Psoas muscle (tissue), 8 donors: Measurements from ENCODE around the gene GUCA2A. TPM values are rescaled to one million over a fixed set of nuclear protein-coding genes. Genes with fewer than 3 reads are reported as not detected.

ENCODE experiments used
- ATAC-seq, 4 donors: fragments of 200-7000 bp; cut with Tn5 transposase; one replicate each; pipeline ENCODE4 v1.9.1; 2020; ENCODE audit warnings: moderate library complexity in 3 of 4, mild to moderate bottlenecking in 2 of 4
- DNase-seq, 2 donors: peaks; one replicate each; pipeline ENCODE4 v3.0.0-alpha.2; 2020
- H3K27ac ChIP-seq: fragments of 200-600 bp; one replicate; pipeline ENCODE4 v1.8.0; 2022
- H3K27me3 ChIP-seq, 3 donors: fragments of 200-600 bp in 1 of 3; one replicate each; pipeline versions ENCODE4 v1.6.1 to v1.8.0; 2013 to 2022; ENCODE audit warnings: low read length in 2 of 3, mild to moderate bottlenecking in 2 of 3, moderate library complexity in 1 of 3; ENCODE audit not compliant: insufficient read depth in 3 of 3
- H3K36me3 ChIP-seq, 2 donors: fragments of 200-600 bp in 1 of 2; one replicate each; pipeline versions ENCODE4 v1.6.1 to v1.8.0; 2013 to 2022; ENCODE audit warnings: low read depth in 1 of 2, mild to moderate bottlenecking in 1 of 2, moderate library complexity in 1 of 2; ENCODE audit not compliant: insufficient read depth in 1 of 2
- H3K4me1 ChIP-seq: fragments of 200-600 bp; one replicate; pipeline ENCODE4 v1.8.0; 2022
- H3K4me3 ChIP-seq: fragments of 200-600 bp; one replicate; pipeline ENCODE4 v1.8.0; 2022; ENCODE audit warnings: mild to moderate bottlenecking
- H3K9me3 ChIP-seq: fragments of 200-600 bp; one replicate; pipeline ENCODE4 v1.8.0; 2022
- whole genome bisulfite sequencing, 3 donors: extraction: QIAGEN DNeasy Blood & Tissue Kit; methylation state at CpG; one replicate each; pipeline versions ENCODE4 v1.1.6 to v1.1.7; 2013; 5-methylcytosine and 5-hydroxymethylcytosine counted together
- intact Hi-C, 2 donors: fragments of 100-400 bp; cut with DNase I; formaldehyde crosslinking; loops; one replicate each; pipeline versions ENCODE4 v1.11.0 to v1.14.2; 2022
- polyA plus RNA-seq, 3 donors: library from polyadenylated mRNA; stranded (reverse); fragments of 200-250 nt; gene quantifications; one replicate each; pipeline ENCODE4 v1.2.3, GENCODE V29; 2013
- total RNA-seq, 4 donors: library from RNA; stranded (reverse); fragmentation: NEBNext Ultra II Directional in 2 of 4; extraction: Animal tissue kit (Norgen Biotek cat#: 25700) in 2 of 4; gene quantifications; one replicate each; pipeline versions ENCODE4 v1.2.1 to v1.2.4, GENCODE V29; 2021 to 2023
- TF ChIP-seq, protein P1 (sequence below): fragments of 200-600 bp; IDR thresholded peaks from one replicate; pipeline ENCODE4 v1.8.0; 2022; ENCODE audit warnings: antibody characterized with exemption
- donor health status: healthy with polysubstance abuse.
- donor health status: DM: no; HTN: no; CAD: no; lungs with moderate emphysema.
- donor health status: Bipolar disorder and iron deficiency.
- donor health status: healthy.
- donor health status: DM: yes; HTN: yes; CAD: no.
- donor health status: DM: no; HTN: no; CAD: no.
- donor health status: DM: no; HTN: no; CAD: no.
- donor health status: DM: yes; HTN: yes; CAD: no.

The GUCA2A gene
- total and polyA plus RNA-seq, 7 donors = 0.44 TPM; not detected in 6

DNA sequence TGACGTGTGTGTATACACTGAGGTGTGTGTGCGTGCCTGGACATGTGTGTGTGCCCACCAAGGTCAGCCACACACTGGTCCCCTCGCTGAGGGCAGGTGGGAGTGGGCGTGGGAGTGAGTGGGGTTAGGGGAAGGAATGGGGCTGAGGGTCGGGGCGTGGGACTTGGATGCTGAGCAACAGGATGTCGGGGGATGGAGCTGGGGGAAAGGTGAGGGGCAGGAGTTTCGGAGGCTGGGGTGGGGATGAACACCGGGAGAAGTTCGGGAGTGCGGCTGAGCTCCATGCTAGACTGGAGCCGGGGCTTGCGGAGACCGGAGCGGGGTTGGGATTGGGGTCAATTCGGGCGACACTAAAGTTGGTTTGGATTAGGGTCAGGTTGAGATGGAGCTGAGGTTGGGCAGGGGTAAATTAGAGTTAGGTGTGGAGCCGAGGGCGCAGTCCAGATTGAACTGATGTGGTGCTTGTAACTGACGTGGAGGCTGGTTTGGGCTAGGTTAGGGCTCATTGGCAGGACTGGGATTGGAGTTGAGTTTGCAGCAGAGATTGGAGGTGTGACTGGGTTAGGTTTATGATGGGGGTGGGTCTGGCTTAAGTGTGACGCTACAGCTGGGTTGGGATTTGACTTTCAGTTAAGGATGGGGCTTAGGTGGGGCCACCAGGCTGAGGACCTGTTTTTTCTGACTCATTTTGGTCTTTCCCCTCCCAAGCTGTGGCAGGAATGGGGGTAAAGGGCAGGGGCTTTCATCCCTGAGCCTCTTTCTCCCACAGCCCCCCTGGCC is 3.3 kb upstream of the GUCA2A start:
- WGBS, 3 donors = 78 to 82% (median 81%) methylated on average over 21 of the region's 21 CpGs
- peaks cover 10% of the 10 kb centered on the region for H3K4me1 ChIP-seq
- H3K9me3 ChIP-seq = no peaks in the 10 kb centered on the region
- intact Hi-C loops = no loop called here
- no peaks in the 10 kb centered on the region for H3K36me3 ChIP-seq
- DNase-seq = no peak
- no peaks in the 10 kb centered on the region for H3K27me3 ChIP-seq
- no peak for ATAC-seq
- H3K4me3 ChIP-seq = no peak overlapping the region
- TF ChIP-seq, protein P1, sequence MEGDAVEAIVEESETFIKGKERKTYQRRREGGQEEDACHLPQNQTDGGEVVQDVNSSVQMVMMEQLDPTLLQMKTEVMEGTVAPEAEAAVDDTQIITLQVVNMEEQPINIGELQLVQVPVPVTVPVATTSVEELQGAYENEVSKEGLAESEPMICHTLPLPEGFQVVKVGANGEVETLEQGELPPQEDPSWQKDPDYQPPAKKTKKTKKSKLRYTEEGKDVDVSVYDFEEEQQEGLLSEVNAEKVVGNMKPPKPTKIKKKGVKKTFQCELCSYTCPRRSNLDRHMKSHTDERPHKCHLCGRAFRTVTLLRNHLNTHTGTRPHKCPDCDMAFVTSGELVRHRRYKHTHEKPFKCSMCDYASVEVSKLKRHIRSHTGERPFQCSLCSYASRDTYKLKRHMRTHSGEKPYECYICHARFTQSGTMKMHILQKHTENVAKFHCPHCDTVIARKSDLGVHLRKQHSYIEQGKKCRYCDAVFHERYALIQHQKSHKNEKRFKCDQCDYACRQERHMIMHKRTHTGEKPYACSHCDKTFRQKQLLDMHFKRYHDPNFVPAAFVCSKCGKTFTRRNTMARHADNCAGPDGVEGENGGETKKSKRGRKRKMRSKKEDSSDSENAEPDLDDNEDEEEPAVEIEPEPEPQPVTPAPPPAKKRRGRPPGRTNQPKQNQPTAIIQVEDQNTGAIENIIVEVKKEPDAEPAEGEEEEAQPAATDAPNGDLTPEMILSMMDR = no peak
- no peak overlapping the region for H3K27ac ChIP-seq

DNA sequence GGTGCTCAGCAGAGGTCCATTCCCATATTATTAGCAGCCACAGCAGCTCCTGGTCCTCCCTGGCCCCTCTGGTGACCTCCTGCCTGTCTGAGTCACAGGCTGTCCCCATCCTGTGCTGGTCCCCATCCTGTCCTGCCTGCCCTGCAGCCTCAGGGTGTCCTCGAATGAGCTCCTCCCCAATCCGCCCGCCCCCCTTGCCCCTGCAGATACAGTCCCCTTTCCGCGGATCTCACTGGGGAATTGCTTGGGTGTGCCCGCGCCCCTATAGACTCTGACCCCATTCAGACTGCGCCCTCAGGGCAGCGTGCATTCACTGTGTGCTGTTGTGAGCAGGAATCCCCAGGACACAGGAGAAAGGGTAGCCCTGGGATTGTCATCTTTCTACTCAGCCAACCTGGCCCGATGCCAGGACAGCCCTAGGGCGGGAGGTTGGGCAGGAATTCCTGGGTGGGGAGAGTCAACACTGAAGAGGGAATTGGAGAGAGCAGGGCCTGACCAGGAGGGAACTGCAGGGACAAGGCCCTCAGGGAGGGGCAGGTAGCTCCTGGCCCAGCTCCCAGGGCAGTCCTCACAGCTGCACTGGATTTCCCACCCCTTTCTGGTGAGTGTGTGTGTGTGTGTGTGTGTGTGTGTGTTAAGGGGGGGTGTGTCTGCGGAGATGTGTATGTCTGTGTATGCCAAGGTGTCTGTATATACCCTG is 1.1 kb upstream of the GUCA2A start:
- ATAC-seq (peak; percentile 63 to 75 (median 66)), DNase-seq (no peak)
- Histone ChIP-seq H3K36me3 (no peaks in the 10 kb centered on the region), H3K27ac (no peak overlapping the region), H3K9me3 (peaks cover under 1% of the 10 kb centered on the region), H3K4me3 (no peak overlapping the region), H3K27me3 (no peaks in the 10 kb centered on the region), H3K4me1 (no peaks in the 10 kb centered on the region)
- TF ChIP-seq, protein P1 = no peak
- 30 to 43% (median 38%) methylated on average over 11 to 12 of the region's 12 CpGs for WGBS, 3 donors
- intact Hi-C loops = no loop called here

DNA sequence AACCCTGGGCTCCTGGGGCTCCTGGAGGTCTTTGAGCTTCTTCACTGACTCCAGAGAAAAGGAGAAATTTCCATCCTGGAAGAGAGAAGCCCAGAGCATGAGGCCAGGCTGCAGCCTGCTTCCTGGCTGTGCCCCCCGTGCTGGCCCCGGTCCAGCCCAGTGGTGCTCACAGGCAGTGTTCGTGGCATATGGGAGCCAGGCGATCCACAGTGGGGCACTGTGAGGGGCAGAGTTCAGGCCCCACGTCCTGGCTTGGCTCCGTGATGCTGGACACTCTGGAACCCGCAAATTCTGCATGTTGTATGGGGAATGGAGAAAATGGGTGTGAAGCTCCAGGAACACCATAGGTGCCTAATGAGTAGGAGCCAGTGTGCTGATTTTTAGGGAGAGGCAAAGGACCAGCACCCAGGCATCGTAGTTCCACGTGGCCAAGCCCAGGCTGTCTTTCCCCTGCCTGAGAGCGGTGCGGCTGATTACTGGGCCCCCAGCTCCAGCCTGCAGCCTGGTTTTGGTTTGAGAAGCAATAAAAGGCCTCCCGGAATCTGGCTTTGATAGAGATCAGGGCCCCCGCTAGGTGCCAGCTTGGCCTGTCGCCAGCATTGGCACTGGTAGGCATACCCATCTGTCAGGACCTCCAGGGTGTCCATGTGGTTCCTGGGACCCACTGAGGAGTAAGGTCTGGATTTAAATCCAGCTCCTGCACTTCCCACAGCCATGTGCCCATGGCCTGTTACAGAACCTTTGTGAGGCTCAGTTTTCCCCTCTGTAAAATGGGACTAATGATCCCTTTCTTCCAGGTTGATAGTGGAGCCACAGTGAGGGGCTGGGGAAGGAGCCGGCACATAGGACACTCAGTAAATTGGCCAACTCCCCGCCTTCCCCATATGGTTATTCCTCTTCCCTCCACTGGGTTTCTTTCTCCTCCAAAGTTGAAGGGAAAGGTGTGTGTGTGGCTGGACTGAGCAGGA is 725 bp downstream of the GUCA2A start:
- H3K9me3 ChIP-seq = peaks cover 7% of the 10 kb centered on the region
- no peaks in the 10 kb centered on the region for H3K36me3 ChIP-seq
- WGBS, 3 donors = 66 to 72% (median 71%) methylated on average over 16 of the region's 16 CpGs
- TF ChIP-seq, protein P1 = no peak
- DNase-seq (no peak), ATAC-seq (no peak)
- H3K4me1 ChIP-seq = no peaks in the 10 kb centered on the region
- no peak overlapping the region for H3K4me3 ChIP-seq
- intact Hi-C loops = no loop called here
- H3K27me3 ChIP-seq = no peaks in the 10 kb centered on the region
- H3K27ac ChIP-seq = no peak overlapping the region

DNA sequence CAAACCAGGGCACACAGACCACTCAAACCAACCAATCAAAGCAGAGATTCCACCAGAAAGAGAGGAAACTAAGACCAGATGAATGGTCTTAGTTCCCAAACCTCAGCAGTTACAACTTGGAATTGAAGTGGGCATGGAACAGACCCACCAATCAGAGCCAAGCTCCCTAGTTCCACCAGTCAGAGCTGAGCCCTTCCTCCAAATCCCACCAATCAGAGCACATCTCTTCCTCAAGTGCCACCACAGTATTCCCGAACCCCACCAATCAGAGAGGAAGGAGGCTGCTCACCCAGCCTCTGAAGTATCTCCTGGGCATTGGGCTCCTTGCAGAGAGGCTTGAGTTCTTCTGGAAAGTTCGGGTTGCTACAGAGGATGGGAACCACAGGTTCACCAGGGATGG is 1.4 kb downstream of the GUCA2A start:
- DNase-seq = no peak
- no peaks in the 10 kb centered on the region for H3K36me3 ChIP-seq
- intact Hi-C loops = no loop called here
- H3K27ac ChIP-seq = no peak overlapping the region
- TF ChIP-seq, protein P1 = no peak
- no peak overlapping the region for H3K4me3 ChIP-seq
- H3K4me1 ChIP-seq = no peaks in the 10 kb centered on the region
- no peak for ATAC-seq
- H3K9me3 ChIP-seq = peaks cover 7% of the 10 kb centered on the region
- WGBS, 3 donors = 82 to 87% (median 85%) methylated on average over 2 of the region's 2 CpGs
- H3K27me3 ChIP-seq = no peaks in the 10 kb centered on the region
